Measurements from ENCODE around the gene TFIP11. TPM values are rescaled to one million over a fixed set of nuclear protein-coding genes. Genes with fewer than 3 reads are reported as not detected.

TFIP11 gene
- polyA plus RNA-seq, 2 of the 4 experiments (the other 2 are of a cell fraction), result 21.1 to 28.8 TPM

DNA sequence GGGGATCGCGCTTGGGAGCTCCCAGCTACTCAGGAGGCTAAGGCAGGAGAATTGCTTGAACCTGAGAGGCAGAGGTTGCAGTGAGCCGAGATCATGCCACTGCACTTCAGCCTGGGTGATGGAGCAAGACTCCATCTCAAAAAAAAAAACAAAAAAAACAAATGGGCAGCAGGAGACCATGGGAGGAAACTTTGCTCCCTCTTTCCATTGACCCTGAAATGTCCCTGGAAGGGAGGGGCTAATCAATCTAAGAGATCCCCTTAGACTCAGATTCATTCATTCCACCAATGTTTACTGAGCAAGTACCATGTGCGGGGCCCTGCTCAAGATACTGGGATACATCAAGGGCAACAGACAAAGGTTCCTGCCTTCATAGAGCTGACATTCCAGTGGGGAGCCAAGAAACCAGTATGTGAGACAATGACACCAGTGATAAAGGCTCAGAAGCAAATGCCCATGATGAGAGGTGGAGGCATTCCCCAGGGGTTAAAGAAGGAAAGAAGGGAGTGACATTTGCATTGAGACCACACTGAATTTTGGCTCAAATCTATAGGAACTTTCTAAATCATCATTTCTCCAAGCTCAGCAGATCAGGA, 37.7 kb upstream of the TFIP11 start:
- Histone ChIP-seq H3K4me2 (no peak overlapping the region), H3K9me3 (no peaks in the 10 kb centered on the region), H3K4me3 (no peak overlapping the region), H3K4me1 (peaks cover 16% of the 10 kb centered on the region; the same call in 2 of the 3 replicates), H3K27ac (peak overlapping the region in 1 of 2 experiments; percentile 62; a peak in 2 of 6 replicates)
- FAIRE-seq, result no peak
- 89% methylated on average over 4 of the region's 4 CpGs for WGBS (ENCODE audit: missing lambda C conversion rate)
- TF ChIP-seq ZSCAN20 (CRISPR knock-in tag; IDR thresholded peaks at IDR 0.05) (no peak), RFX5 (IDR thresholded peaks at IDR 0.05) (no peak), TFCP2L1 (CRISPR knock-in tag; IDR thresholded peaks at IDR 0.05) (no peak), POLR2A (IDR thresholded peaks at IDR 0.05; ENCODE audit: low read length) (no peak), HOXA7 (CRISPR knock-in tag; IDR thresholded peaks at IDR 0.05) (no peak), KDM5A (IDR thresholded peaks at IDR 0.05) (no peak), MAZ (IDR thresholded peaks at IDR 0.05; ENCODE audit: borderline replicate concordance, low read depth, low read length) (no peak)
- TF ChIP-seq, protein P1, sequence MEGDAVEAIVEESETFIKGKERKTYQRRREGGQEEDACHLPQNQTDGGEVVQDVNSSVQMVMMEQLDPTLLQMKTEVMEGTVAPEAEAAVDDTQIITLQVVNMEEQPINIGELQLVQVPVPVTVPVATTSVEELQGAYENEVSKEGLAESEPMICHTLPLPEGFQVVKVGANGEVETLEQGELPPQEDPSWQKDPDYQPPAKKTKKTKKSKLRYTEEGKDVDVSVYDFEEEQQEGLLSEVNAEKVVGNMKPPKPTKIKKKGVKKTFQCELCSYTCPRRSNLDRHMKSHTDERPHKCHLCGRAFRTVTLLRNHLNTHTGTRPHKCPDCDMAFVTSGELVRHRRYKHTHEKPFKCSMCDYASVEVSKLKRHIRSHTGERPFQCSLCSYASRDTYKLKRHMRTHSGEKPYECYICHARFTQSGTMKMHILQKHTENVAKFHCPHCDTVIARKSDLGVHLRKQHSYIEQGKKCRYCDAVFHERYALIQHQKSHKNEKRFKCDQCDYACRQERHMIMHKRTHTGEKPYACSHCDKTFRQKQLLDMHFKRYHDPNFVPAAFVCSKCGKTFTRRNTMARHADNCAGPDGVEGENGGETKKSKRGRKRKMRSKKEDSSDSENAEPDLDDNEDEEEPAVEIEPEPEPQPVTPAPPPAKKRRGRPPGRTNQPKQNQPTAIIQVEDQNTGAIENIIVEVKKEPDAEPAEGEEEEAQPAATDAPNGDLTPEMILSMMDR (IDR thresholded peaks at IDR 0.05), result no peak
- TF ChIP-seq, protein P2, sequence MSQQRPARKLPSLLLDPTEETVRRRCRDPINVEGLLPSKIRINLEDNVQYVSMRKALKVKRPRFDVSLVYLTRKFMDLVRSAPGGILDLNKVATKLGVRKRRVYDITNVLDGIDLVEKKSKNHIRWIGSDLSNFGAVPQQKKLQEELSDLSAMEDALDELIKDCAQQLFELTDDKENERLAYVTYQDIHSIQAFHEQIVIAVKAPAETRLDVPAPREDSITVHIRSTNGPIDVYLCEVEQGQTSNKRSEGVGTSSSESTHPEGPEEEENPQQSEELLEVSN (IDR thresholded peaks at IDR 0.05; ENCODE audit: borderline replicate concordance, low read depth), result no peak
- no peak for ATAC-seq
- no peak for DNase-seq (ENCODE audit: low read depth in 1 of 2, low spot score in 1 of 2)
- ChIA-PET CTCF (no interaction called here), POLR2A (no interaction called here)

DNA sequence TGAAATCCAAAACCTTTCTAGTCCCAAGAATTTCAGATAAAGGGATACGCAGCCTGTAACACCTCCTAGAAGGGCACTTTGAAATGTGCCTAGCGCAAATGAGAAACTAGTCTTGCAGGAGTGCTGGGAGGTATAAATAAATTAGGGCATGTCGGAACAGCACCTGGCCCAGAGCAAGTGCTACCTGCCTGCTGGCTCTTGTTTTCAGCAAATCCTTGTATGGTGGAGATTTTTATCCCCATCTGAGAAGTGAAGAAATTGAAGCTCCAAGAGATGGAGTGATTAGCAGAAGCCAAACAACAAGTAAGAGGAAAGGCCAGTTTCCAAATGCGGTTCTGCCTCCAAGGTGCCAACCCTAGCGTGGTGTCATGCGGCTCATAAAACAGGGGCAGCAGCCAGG, 36.7 kb upstream of the TFIP11 start:
- POLR2A ChIA-PET, result no interaction called here
- ATAC-seq (no peak), DNase-seq (ENCODE audit: low read depth in 1 of 2, low spot score in 1 of 2) (no peak), FAIRE-seq (no peak)
- CTCF ChIA-PET, result no interaction called here
- Histone ChIP-seq H3K27ac (no peak overlapping the region), H3K4me1 (peaks cover 16% of the 10 kb centered on the region; the same call in 2 of the 3 replicates), H3K4me3 (no peak overlapping the region), H3K9me3 (no peaks in the 10 kb centered on the region), H3K4me2 (no peak overlapping the region)
- WGBS (ENCODE audit: missing lambda C conversion rate), result 96% methylated on average over 6 of the region's 6 CpGs
- no peak for TF ChIP-seq RAD21 (conservative IDR thresholded peaks at IDR 0.05 in 1 of 2, IDR thresholded peaks at IDR 0.05 in 1 of 2)
- TF ChIP-seq, protein P3, sequence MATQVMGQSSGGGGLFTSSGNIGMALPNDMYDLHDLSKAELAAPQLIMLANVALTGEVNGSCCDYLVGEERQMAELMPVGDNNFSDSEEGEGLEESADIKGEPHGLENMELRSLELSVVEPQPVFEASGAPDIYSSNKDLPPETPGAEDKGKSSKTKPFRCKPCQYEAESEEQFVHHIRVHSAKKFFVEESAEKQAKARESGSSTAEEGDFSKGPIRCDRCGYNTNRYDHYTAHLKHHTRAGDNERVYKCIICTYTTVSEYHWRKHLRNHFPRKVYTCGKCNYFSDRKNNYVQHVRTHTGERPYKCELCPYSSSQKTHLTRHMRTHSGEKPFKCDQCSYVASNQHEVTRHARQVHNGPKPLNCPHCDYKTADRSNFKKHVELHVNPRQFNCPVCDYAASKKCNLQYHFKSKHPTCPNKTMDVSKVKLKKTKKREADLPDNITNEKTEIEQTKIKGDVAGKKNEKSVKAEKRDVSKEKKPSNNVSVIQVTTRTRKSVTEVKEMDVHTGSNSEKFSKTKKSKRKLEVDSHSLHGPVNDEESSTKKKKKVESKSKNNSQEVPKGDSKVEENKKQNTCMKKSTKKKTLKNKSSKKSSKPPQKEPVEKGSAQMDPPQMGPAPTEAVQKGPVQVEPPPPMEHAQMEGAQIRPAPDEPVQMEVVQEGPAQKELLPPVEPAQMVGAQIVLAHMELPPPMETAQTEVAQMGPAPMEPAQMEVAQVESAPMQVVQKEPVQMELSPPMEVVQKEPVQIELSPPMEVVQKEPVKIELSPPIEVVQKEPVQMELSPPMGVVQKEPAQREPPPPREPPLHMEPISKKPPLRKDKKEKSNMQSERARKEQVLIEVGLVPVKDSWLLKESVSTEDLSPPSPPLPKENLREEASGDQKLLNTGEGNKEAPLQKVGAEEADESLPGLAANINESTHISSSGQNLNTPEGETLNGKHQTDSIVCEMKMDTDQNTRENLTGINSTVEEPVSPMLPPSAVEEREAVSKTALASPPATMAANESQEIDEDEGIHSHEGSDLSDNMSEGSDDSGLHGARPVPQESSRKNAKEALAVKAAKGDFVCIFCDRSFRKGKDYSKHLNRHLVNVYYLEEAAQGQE (IDR thresholded peaks at IDR 0.05), result no peak

DNA sequence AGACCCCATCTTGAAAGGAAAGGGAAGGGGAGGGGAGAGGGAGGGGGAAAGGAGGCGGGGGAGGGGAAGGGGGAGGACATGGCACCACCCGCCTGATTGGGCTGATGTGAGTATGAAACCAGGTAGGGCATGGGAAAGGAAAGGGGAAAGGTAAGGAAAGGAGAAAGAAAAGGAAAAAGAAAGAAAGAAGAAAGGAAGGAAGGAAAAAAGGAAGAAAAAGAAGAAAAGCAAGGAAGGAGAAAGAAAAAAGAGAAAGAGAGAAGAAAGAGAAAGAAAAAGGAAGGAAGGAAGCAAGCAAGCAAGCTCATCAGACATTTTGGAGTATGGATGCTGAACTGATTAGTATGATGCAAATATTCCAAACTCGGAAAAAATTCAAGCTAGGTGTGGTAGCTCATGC, 36.0 kb upstream of the TFIP11 start:
- ATAC-seq, result no peak
- TF ChIP-seq ESRRA (IDR thresholded peaks at IDR 0.05; ENCODE audit: borderline replicate concordance, low read length), result no peak
- TF ChIP-seq, protein P4, sequence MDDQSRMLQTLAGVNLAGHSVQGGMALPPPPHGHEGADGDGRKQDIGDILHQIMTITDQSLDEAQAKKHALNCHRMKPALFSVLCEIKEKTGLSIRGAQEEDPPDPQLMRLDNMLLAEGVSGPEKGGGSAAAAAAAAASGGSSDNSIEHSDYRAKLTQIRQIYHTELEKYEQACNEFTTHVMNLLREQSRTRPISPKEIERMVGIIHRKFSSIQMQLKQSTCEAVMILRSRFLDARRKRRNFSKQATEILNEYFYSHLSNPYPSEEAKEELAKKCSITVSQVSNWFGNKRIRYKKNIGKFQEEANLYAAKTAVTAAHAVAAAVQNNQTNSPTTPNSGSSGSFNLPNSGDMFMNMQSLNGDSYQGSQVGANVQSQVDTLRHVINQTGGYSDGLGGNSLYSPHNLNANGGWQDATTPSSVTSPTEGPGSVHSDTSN (IDR thresholded peaks at IDR 0.05), result no peak
- TF ChIP-seq RAD21 (conservative IDR thresholded peaks at IDR 0.05 in 1 of 2, IDR thresholded peaks at IDR 0.05 in 1 of 2), result no peak
- TF ChIP-seq RNF2 (IDR thresholded peaks at IDR 0.05; ENCODE audit: borderline replicate concordance, low read depth), result no peak
- TF ChIP-seq, protein P5, sequence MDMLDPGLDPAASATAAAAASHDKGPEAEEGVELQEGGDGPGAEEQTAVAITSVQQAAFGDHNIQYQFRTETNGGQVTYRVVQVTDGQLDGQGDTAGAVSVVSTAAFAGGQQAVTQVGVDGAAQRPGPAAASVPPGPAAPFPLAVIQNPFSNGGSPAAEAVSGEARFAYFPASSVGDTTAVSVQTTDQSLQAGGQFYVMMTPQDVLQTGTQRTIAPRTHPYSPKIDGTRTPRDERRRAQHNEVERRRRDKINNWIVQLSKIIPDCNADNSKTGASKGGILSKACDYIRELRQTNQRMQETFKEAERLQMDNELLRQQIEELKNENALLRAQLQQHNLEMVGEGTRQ (IDR thresholded peaks at IDR 0.05), result no peak
- no peak for TF ChIP-seq CBX2 (IDR thresholded peaks at IDR 0.05; ENCODE audit: borderline replicate concordance, low read depth)
- TF ChIP-seq MAZ (IDR thresholded peaks at IDR 0.05; ENCODE audit: borderline replicate concordance, low read depth, low read length), result no peak
- no peak for TF ChIP-seq NFE2L2 (conservative IDR thresholded peaks at IDR 0.05; ENCODE audit: low read length)
- TF ChIP-seq BHLHE40 (IDR thresholded peaks at IDR 0.05; ENCODE audit: low read depth, low read length), result no peak
- no peak for TF ChIP-seq CBX8 (IDR thresholded peaks at IDR 0.05)
- TF ChIP-seq, protein P6, sequence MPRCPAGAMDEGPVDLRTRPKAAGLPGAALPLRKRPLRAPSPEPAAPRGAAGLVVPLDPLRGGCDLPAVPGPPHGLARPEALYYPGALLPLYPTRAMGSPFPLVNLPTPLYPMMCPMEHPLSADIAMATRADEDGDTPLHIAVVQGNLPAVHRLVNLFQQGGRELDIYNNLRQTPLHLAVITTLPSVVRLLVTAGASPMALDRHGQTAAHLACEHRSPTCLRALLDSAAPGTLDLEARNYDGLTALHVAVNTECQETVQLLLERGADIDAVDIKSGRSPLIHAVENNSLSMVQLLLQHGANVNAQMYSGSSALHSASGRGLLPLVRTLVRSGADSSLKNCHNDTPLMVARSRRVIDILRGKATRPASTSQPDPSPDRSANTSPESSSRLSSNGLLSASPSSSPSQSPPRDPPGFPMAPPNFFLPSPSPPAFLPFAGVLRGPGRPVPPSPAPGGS (IDR thresholded peaks at IDR 0.05), result no peak
- no peak for TF ChIP-seq JUNB (IDR thresholded peaks at IDR 0.05)
- no peak for TF ChIP-seq TP53 (CRISPR knock-in tag; IDR thresholded peaks at IDR 0.05)
- TF ChIP-seq ZNF302 (CRISPR knock-in tag; IDR thresholded peaks at IDR 0.05), result no peak
- TF ChIP-seq KDM5A (IDR thresholded peaks at IDR 0.05), result no peak
- TF ChIP-seq RFX5 (IDR thresholded peaks at IDR 0.05), result no peak

More for the DNA sequence above, 36.0 kb upstream of the TFIP11 start:
- Histone ChIP-seq H3K4me3 (no peak overlapping the region), H3K4me1 (peaks cover 13% of the 10 kb centered on the region; the same call in 2 of the 3 replicates), H3K4me2 (no peak overlapping the region), H3K9me3 (no peaks in the 10 kb centered on the region), H3K27ac (no peak overlapping the region)
- WGBS (ENCODE audit: missing lambda C conversion rate), result 94% methylated on average over 2 of the region's 3 CpGs
- POLR2A ChIA-PET, result no interaction called here
- FAIRE-seq (no peak), DNase-seq (ENCODE audit: low read depth in 1 of 2, low spot score in 1 of 2) (no peak)
- CTCF ChIA-PET, result no interaction called here

All from A549 (cell line).